Keratinocyte (primary cell): ENCODE data around the gene PUM1.

Experiments used
- CTCF ChIP-seq, 3 experiments: IDR thresholded peaks in 1 of 3; conservative IDR thresholded peaks in 1 of 3; optimal IDR thresholded peaks in 1 of 3; 2 replicates in 2 of 3; 3 replicates in 1 of 3; pipeline versions ENCODE3 to v1.5.1; 2011; ENCODE audit warnings: low read length in 3 of 3, mild to moderate bottlenecking in 3 of 3, moderate library complexity in 2 of 3, control low read depth in 1 of 3, inconsistent platforms in 1 of 3; ENCODE audit not compliant: insufficient read depth in 2 of 3; ENCODE audit errors: extremely low read depth in 1 of 3
- EZH2 ChIP-seq: IDR thresholded peaks from one replicate; pipeline ENCODE4 v1.6.1; 2012; ENCODE audit warnings: inconsistent platforms, mild to moderate bottlenecking, low read length, moderate library complexity

- TF ChIP-seq CTCF (optimal IDR thresholded peaks at IDR 0.05 in 1 of 3, IDR thresholded peaks at IDR 0.05 in 1 of 3, conservative IDR thresholded peaks at IDR 0.05 in 1 of 3; ENCODE audit: extremely low read depth in 1 of 3, insufficient read depth in 2 of 3, low read length in 3 of 3) (no peak), EZH2 (no peak)
Observed at GRCh38 chr1:31038360-31038759, 27.2 kb downstream of the PUM1 start.
